Mesendoderm (in vitro differentiated cells): Measurements from ENCODE around the gene DCAF12.

Source experiments
- DNase-seq: peaks from one replicate; pipeline ENCODE4 v3.0.0; 2013
- H2AK5ac ChIP-seq: 2 replicates; pipeline ENCODE4 v1.6.1; 2013; ENCODE audit warnings: low read length, inconsistent platforms
- H2BK120ac ChIP-seq: 2 replicates; pipeline ENCODE4 v1.6.1; 2013; ENCODE audit warnings: low read depth, mild to moderate bottlenecking, low read length, moderate library complexity, mixed read lengths
- H2BK15ac ChIP-seq: replicated peaks from 2 replicates; pipeline ENCODE4 v1.6.1; 2013; ENCODE audit warnings: low read depth, mild to moderate bottlenecking, moderate library complexity
- H2BK5ac ChIP-seq: 2 replicates; pipeline ENCODE4 v1.6.1; 2013; ENCODE audit warnings: low read length, inconsistent platforms
- H3K18ac ChIP-seq: 2 replicates; pipeline ENCODE4 v1.6.1; 2013; ENCODE audit warnings: mild to moderate bottlenecking, low read length, mixed read lengths
- H3K23ac ChIP-seq: one replicate; pipeline ENCODE4 v1.6.1; 2013; ENCODE audit warnings: low read length
- H3K27ac ChIP-seq: 2 replicates; pipeline ENCODE4 v1.5.1; 2013; ENCODE audit warnings: low read depth, mild to moderate bottlenecking, inconsistent platforms, low read length, moderate library complexity
- H3K27me3 ChIP-seq: 2 replicates; pipeline ENCODE4 v1.6.1; 2013; ENCODE audit warnings: low read length, control low read depth, mild to moderate bottlenecking, inconsistent platforms; ENCODE audit not compliant: insufficient read depth, poor library complexity
- H3K36me3 ChIP-seq: 2 replicates; pipeline ENCODE4 v1.6.1; 2013; ENCODE audit warnings: low read length, inconsistent platforms; ENCODE audit not compliant: control insufficient read depth, insufficient read depth
- H3K4ac ChIP-seq: one replicate; pipeline ENCODE4 v1.6.1; 2013; ENCODE audit warnings: low read depth, mild to moderate bottlenecking, low read length, moderate library complexity
- H3K4me1 ChIP-seq: 2 replicates; pipeline ENCODE4 v1.6.1; 2013; ENCODE audit warnings: low read depth, low read length, inconsistent platforms; ENCODE audit not compliant: control insufficient read depth
- H3K4me2 ChIP-seq: 2 replicates; pipeline ENCODE4 v1.6.1; 2013; ENCODE audit warnings: low read length
- H3K4me3 ChIP-seq: 2 replicates; pipeline ENCODE4 v1.5.1; 2013; ENCODE audit warnings: mild to moderate bottlenecking, low read length
- H3K56ac ChIP-seq: one replicate; pipeline ENCODE4 v1.6.1; 2013; ENCODE audit warnings: low read length
- H3K79me1 ChIP-seq: 2 replicates; pipeline ENCODE4 v1.6.1; 2013; ENCODE audit warnings: low read length, inconsistent platforms
- H3K79me2 ChIP-seq: 2 replicates; pipeline ENCODE4 v1.6.1; 2013; ENCODE audit warnings: mild to moderate bottlenecking, low read length; ENCODE audit not compliant: control insufficient read depth, insufficient read depth
- H3K9ac ChIP-seq: 2 replicates; pipeline ENCODE4 v1.6.1; 2013; ENCODE audit warnings: low read length, inconsistent platforms
- H4K5ac ChIP-seq: one replicate; pipeline ENCODE4 v1.6.1; 2013; ENCODE audit warnings: low read length
- H4K8ac ChIP-seq: one replicate; pipeline ENCODE4 v1.6.1; 2013; ENCODE audit warnings: low read depth, mild to moderate bottlenecking, control low read depth, low read length, moderate library complexity
- WGBS: extraction: QIAGEN DNeasy Blood & Tissue Kit; methylation state at CpG from one replicate; pipeline ENCODE4 v1.1.7; 2013; ENCODE audit warnings: low lambda C conversion rate, missing lambda C conversion rate; ENCODE audit not compliant: insufficient coverage; ENCODE audit errors: extremely low coverage; 5-methylcytosine and 5-hydroxymethylcytosine counted together

Gene DCAF12

GRCh38 chr9:34124099-34124498, 2.4 kb downstream of the DCAF12 start:
- no peak for DNase-seq
- Histone ChIP-seq H3K79me2 (peaks cover 33% of the 10 kb centered on the region), H3K4ac (no peak overlapping the region), H2AK5ac (no peak overlapping the region), H2BK5ac (no peak overlapping the region), H3K18ac (no peak overlapping the region), H3K79me1 (peaks cover 16% of the 10 kb centered on the region), H2BK120ac (no peak overlapping the region), H3K4me2 (no peak overlapping the region), H4K8ac (no peak overlapping the region), H3K27me3 (no peaks in the 10 kb centered on the region), H3K4me1 (no peaks in the 10 kb centered on the region), H3K9ac (no peak overlapping the region), H3K4me3 (no peak overlapping the region), H3K36me3 (peaks cover 2% of the 10 kb centered on the region), H3K56ac (no peak overlapping the region), H3K27ac (no peak overlapping the region), H3K23ac (no peak overlapping the region), H2BK15ac (no peak overlapping the region), H4K5ac (no peak overlapping the region)
- WGBS: no CpG with 5 or more reads among the region's 4 CpGs

DNA sequence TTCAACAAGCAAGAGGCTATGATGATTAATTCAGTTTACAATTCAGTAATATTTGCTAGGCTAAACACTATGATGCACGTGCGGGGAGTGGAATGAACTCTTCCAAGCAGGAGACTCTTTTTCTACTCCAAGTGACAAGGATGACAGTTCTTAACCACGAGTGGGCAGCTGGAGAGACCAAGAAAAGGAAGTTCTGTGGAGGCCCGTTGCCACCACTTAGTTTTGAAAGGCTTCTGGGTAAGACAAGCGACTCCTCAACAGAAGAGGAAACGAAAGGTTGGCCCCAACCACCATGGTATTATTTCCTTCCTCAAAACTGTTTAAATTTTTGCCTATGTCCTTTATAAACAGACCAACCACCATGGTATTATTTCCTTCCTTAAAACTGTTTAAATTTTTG, 2.8 kb downstream of the DCAF12 start:
- H3K4me1 ChIP-seq: no peaks in the 10 kb centered on the region
- no CpG with 5 or more reads among the region's 6 CpGs for WGBS
- no peak overlapping the region for H4K8ac ChIP-seq
- no peaks in the 10 kb centered on the region for H3K27me3 ChIP-seq
- peaks cover 2% of the 10 kb centered on the region for H3K36me3 ChIP-seq
- H2BK120ac ChIP-seq: no peak overlapping the region
- no peak overlapping the region for H3K4me2 ChIP-seq
- no peak for DNase-seq
- H2AK5ac ChIP-seq: no peak overlapping the region
- no peak overlapping the region for H3K18ac ChIP-seq
- peaks cover 33% of the 10 kb centered on the region for H3K79me2 ChIP-seq
- no peak overlapping the region for H3K4me3 ChIP-seq
- no peak overlapping the region for H4K5ac ChIP-seq
- no peak overlapping the region for H3K56ac ChIP-seq
- no peak overlapping the region for H3K4ac ChIP-seq
- no peak overlapping the region for H2BK15ac ChIP-seq
- H3K27ac ChIP-seq: no peak overlapping the region
- no peak overlapping the region for H2BK5ac ChIP-seq
- no peak overlapping the region for H3K9ac ChIP-seq
- H3K79me1 ChIP-seq: peaks cover 16% of the 10 kb centered on the region
- no peak overlapping the region for H3K23ac ChIP-seq

- Histone ChIP-seq H2BK120ac (no peak overlapping the region), H2BK15ac (no peak overlapping the region), H3K9ac (no peak overlapping the region), H2AK5ac (no peak overlapping the region), H3K4ac (no peak overlapping the region), H3K4me2 (no peak overlapping the region), H3K4me3 (no peak overlapping the region), H2BK5ac (no peak overlapping the region), H3K4me1 (no peaks in the 10 kb centered on the region), H3K27me3 (no peaks in the 10 kb centered on the region), H3K79me2 (peaks cover 33% of the 10 kb centered on the region), H3K56ac (no peak overlapping the region), H3K79me1 (peaks cover 16% of the 10 kb centered on the region), H4K5ac (no peak overlapping the region), H3K23ac (no peak overlapping the region), H4K8ac (no peak overlapping the region), H3K18ac (no peak overlapping the region), H3K27ac (no peak overlapping the region), H3K36me3 (peaks cover 2% of the 10 kb centered on the region)
- no CpG with 5 or more reads among the region's 3 CpGs for WGBS
- no peak for DNase-seq
Observed at GRCh38 chr9:34121996-34122395, 4.5 kb downstream of the DCAF12 start.

DNA sequence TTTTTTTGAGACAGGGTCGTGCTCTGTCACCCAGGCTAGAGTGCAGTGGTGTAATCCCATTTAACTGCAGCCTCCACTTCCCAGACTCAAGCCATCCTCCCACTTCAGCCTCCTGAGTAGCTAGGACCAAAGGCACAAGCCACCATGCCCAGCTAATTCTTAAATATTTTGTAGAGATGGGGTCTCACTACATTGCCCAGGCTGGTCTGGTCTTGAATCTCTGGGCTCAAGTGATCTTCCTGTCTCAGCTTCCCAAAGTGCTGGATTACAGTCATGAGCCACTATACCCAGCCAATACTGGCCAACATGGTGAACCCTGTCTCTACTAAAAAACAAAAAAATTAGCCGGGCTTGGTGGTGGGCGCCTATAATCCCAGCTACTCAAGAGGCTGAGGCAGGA, 6.8 kb downstream of the DCAF12 start:
- Histone ChIP-seq H3K9ac (no peak overlapping the region), H3K4me3 (no peak overlapping the region), H3K27me3 (no peaks in the 10 kb centered on the region), H3K79me2 (peaks cover 19% of the 10 kb centered on the region), H3K4me1 (no peaks in the 10 kb centered on the region), H2BK15ac (no peak overlapping the region), H3K27ac (no peak overlapping the region), H3K56ac (no peak overlapping the region), H2BK120ac (no peak overlapping the region), H2AK5ac (no peak overlapping the region), H3K4ac (no peak overlapping the region), H3K4me2 (no peak overlapping the region), H3K18ac (no peak overlapping the region), H3K23ac (no peak overlapping the region), H3K36me3 (peaks cover 2% of the 10 kb centered on the region), H3K79me1 (peaks cover 8% of the 10 kb centered on the region), H4K5ac (no peak overlapping the region), H2BK5ac (no peak overlapping the region), H4K8ac (no peak overlapping the region)
- no CpG with 5 or more reads among the region's 3 CpGs for WGBS
- no peak for DNase-seq

DNA sequence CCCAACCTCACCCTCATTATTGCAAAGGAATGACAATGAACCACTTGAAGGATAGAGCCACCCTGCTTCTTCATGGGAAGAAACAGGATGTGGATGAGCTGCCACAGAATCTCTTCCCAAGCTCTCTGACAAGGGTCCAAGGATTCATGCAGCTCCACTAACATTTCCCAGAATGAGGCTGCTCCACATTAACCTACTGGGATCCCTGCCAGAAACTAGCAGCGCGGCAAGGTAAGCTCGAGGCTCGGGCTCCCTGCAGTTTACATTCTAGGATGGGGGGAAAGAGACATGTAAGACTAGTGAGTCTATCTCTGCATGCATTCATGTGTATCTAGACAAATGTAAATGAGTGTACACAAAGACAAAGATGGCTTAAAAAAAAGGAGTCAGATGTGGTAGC, 12.1 kb downstream of the DCAF12 start:
- no peak overlapping the region for H4K5ac ChIP-seq
- no peaks in the 10 kb centered on the region for H3K79me2 ChIP-seq
- no peak overlapping the region for H3K18ac ChIP-seq
- H4K8ac ChIP-seq: no peak overlapping the region
- no CpG with 5 or more reads among the region's 4 CpGs for WGBS
- H3K4me2 ChIP-seq: no peak overlapping the region
- no peaks in the 10 kb centered on the region for H3K4me1 ChIP-seq
- no peak for DNase-seq
- H3K36me3 ChIP-seq: peaks cover 1% of the 10 kb centered on the region
- H3K56ac ChIP-seq: no peak overlapping the region
- no peak overlapping the region for H3K4me3 ChIP-seq
- H3K27ac ChIP-seq: no peak overlapping the region
- H2BK15ac ChIP-seq: no peak overlapping the region
- no peaks in the 10 kb centered on the region for H3K27me3 ChIP-seq
- no peak overlapping the region for H2BK120ac ChIP-seq
- no peak overlapping the region for H3K9ac ChIP-seq
- no peak overlapping the region for H2BK5ac ChIP-seq
- peaks cover 4% of the 10 kb centered on the region for H3K79me1 ChIP-seq
- no peak overlapping the region for H2AK5ac ChIP-seq
- no peak overlapping the region for H3K4ac ChIP-seq
- no peak overlapping the region for H3K23ac ChIP-seq

DNA sequence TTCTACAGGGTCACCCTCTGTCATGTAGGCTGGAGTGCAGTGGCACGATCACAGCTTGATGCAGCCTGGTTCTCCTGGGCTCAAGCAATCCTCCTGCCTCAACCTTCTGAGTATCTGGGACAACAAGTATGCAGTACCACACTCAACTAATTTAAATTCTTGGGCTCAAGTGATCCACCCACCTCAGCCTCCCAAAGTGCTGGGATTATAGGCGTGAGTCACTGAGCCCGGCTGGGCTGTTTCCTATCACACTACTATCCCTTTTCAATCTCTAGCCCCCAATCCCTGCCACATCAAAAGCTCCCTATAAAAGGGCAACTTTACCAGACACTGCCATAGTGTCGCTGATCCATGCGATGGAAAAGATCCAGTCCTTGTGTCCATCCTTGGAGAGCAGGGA, 20.4 kb downstream of the DCAF12 start:
- Histone ChIP-seq H4K8ac (no peak overlapping the region), H3K36me3 (peaks cover 9% of the 10 kb centered on the region), H3K4me3 (no peak overlapping the region), H2AK5ac (no peak overlapping the region), H3K27ac (no peak overlapping the region), H3K9ac (no peak overlapping the region), H3K27me3 (no peaks in the 10 kb centered on the region), H3K23ac (no peak overlapping the region), H4K5ac (no peak overlapping the region), H3K4me1 (no peaks in the 10 kb centered on the region), H3K79me2 (no peaks in the 10 kb centered on the region), H3K18ac (no peak overlapping the region), H2BK5ac (no peak overlapping the region), H3K4me2 (no peak overlapping the region), H3K79me1 (peaks cover 4% of the 10 kb centered on the region), H3K4ac (no peak overlapping the region), H2BK120ac (no peak overlapping the region), H3K56ac (no peak overlapping the region), H2BK15ac (no peak overlapping the region)
- whole genome bisulfite sequencing: no CpG with 5 or more reads among the region's 5 CpGs
- DNase-seq: no peak
